H1 (cell line): ENCODE results near the gene HSF2. TPM values are rescaled to one million over a fixed set of nuclear protein-coding genes. Genes with fewer than 3 reads are reported as not detected.

Source experiments
- CEBPB ChIP-seq: IDR thresholded peaks from 2 replicates; pipeline ENCODE4 v1.6.1; 2012; ENCODE audit warnings: low read depth, low read length
- CREB1 ChIP-seq: IDR thresholded peaks from 2 replicates; pipeline ENCODE4 v1.6.1; 2012; ENCODE audit warnings: inconsistent platforms
- EP300 ChIP-seq, 2 experiments: IDR thresholded peaks; 1 replicate in 1 of 2; 2 replicates in 1 of 2; pipeline ENCODE4 v1.6.1; 2011 to 2012; ENCODE audit warnings: low read depth in 2 of 2, low read length in 2 of 2, mild to moderate bottlenecking in 2 of 2, borderline replicate concordance in 1 of 2, inconsistent platforms in 1 of 2, moderate library complexity in 1 of 2
- EZH2 ChIP-seq: fragments of 200-600 bp; sonication (generic); IDR thresholded peaks from 2 replicates; pipeline ENCODE4 v1.7.1; 2012; ENCODE audit warnings: low read depth, mild to moderate bottlenecking, moderate library complexity, low read length, inconsistent platforms; ENCODE audit not compliant: severe bottlenecking
- polyA plus RNA-seq, 7 experiments: library from polyadenylated mRNA; depleted of rRNA in 3 of 7; stranded (reverse) in 5 of 7; unstranded in 2 of 7; fragments of >200 nt in 5 of 7; fragments of 200-250 nt in 2 of 7; gene quantifications; 1 replicate in 5 of 7; 2 replicates in 1 of 7; 4 replicates in 1 of 7; pipeline versions ENCODE4 v1.2.1 to v1.2.3, GENCODE V29; 2011 to 2013; ENCODE audit warnings: missing spikeins in 2 of 7, mixed read lengths in 2 of 7
- total RNA-seq: library from RNA; stranded (reverse); fragmentation: NEBNext Ultra II Directional; extraction: Animal tissue kit (Norgen Biotek cat#: 25700); gene quantifications from 2 replicates; pipeline ENCODE4 v1.2.1, GENCODE V29; 2021

HSF2 gene
- total and polyA plus RNA-seq, 2 of the 8 experiments (the other 6 are each of a cell fraction or from before 2014, with no cell fraction given): 16.3 to 18.3 TPM

DNA sequence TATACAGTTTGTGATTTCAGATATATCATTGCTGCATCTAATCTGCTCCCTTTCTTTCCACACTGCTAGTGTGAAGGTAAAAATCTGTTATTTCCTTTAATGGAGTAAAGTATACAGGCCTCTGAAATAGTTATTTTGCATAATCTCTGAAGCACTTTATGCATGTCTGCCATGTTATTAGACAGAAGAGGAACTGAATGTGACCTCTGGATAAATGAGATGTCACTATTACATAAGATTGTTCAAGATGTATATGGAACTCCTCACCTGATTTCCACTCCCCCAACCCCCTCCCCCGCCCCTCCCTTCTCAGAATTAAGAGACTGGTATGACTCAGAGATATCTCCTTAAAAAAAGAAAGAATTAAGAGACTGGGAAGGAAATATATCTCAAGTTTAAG is 45.8 kb downstream of the HSF2 start (continued):
- TF ChIP-seq EZH2 (no peak), CREB1 (no peak), EP300 (IDR thresholded peaks at IDR 0.05; ENCODE audit: borderline replicate concordance in 1 of 2, low read depth in 2 of 2, low read length in 2 of 2) (no peak), CEBPB (no peak)
